GM12878 (cell line): ENCODE data around the gene HCAR2. TPM values are rescaled to one million over a fixed set of nuclear protein-coding genes. Genes with fewer than 3 reads are reported as not detected.

ENCODE experiments used
- ATAC-seq: fragments of 200-7000 bp; cut with Tn5 transposase; 3 replicates; pipeline ENCODE4 v1.9.1; 2020; ENCODE audit warnings: mild to moderate bottlenecking, moderate library complexity
- BruUV-seq: library from RNA; stranded (reverse); fragments of 400-500 nt; replicated peaks from 2 replicates; lab custom pipeline; 2021; lab: Mats Ljungman, UMichigan
- CTCF ChIA-PET: fragments of 300-600 bp; sonication (Branson Sonifier 250); formaldehyde crosslinking; extraction: SDS; loops from one replicate; lab custom pipeline; 2021; ENCODE audit warnings: inconsistent platforms; lab: Yijun Ruan, JAX
- POLR2A ChIA-PET: fragments of 350-600 bp; formaldehyde crosslinking; extraction: SDS; loops from one replicate; lab custom pipeline; 2021; ENCODE audit warnings: inconsistent platforms; lab: Charles Lee
- RAD21 ChIA-PET: fragments of 300-600 bp; sonication (Branson Sonifier 250); formaldehyde crosslinking; loops from one replicate; lab custom pipeline; 2023; ENCODE audit warnings: antibody characterized with exemption; ENCODE audit not compliant: unreplicated experiment; lab: Charles Lee
- SMC1A ChIA-PET: fragments of 300-600 bp; sonication (Branson Sonifier 250); formaldehyde crosslinking; loops from one replicate; lab custom pipeline; 2023; ENCODE audit not compliant: unreplicated experiment, uncharacterized antibody; lab: Charles Lee
- DNase-seq: peaks from one replicate; pipeline ENCODE4 v3.0.0-alpha.2; 2011; ENCODE audit warnings: low read depth, low spot score
- FAIRE-seq: peaks from 3 replicates; lab custom pipeline; 2011; peaks lifted over from hg19 to GRCh38; lab: Jason Lieb, UNC
- H2AFZ ChIP-seq: 2 replicates; pipeline ENCODE4 v1.6.0; 2011; ENCODE audit warnings: low read depth, low read length, control low read depth; ENCODE audit not compliant: control insufficient read depth
- H3K27ac ChIP-seq: 2 replicates; pipeline ENCODE4 v1.5.1; 2011; ENCODE audit warnings: control low read depth; ENCODE audit not compliant: control insufficient read depth, insufficient read depth
- H3K27me3 ChIP-seq, 2 experiments: replicated peaks in 1 of 2; 2 replicates each; pipeline versions ENCODE4 v1.6.0 to v1.6.1; 2011; ENCODE audit warnings: low read length in 1 of 2; ENCODE audit not compliant: control insufficient read depth in 2 of 2, insufficient read depth in 2 of 2
- H3K36me3 ChIP-seq, 2 experiments: 2 replicates each; pipeline ENCODE4 v1.5.1; 2011; ENCODE audit warnings: low read length in 1 of 2; ENCODE audit not compliant: control insufficient read depth in 2 of 2, insufficient read depth in 2 of 2
- H3K4me1 ChIP-seq: 2 replicates; pipeline ENCODE4 v1.6.1; 2011; ENCODE audit warnings: mild to moderate bottlenecking, low read length, moderate library complexity, mixed read lengths; ENCODE audit not compliant: control insufficient read depth, insufficient read depth
- H3K4me2 ChIP-seq: 2 replicates; pipeline ENCODE4 v1.6.0; 2011; ENCODE audit warnings: control low read depth; ENCODE audit not compliant: control insufficient read depth, insufficient read depth
- H3K4me3 ChIP-seq: fragments of 200-600 bp; sonication (generic); 2 replicates; pipeline ENCODE4 v1.5.1; 2016
- H3K79me2 ChIP-seq: 2 replicates; pipeline ENCODE4 v1.6.0; 2011; ENCODE audit warnings: low read length; ENCODE audit not compliant: control insufficient read depth, insufficient read depth
- H3K9ac ChIP-seq: 2 replicates; pipeline ENCODE4 v1.8.0; 2011; ENCODE audit warnings: low read length, control low read depth, mixed read lengths; ENCODE audit not compliant: control insufficient read depth, insufficient read depth
- H3K9me3 ChIP-seq: replicated peaks from 3 replicates; pipeline ENCODE4 v1.5.1; 2011; ENCODE audit warnings: mild to moderate bottlenecking, low read length; ENCODE audit not compliant: control insufficient read depth, insufficient read depth
- H4K20me1 ChIP-seq: 2 replicates; pipeline ENCODE4 v1.6.0; 2011; ENCODE audit not compliant: control insufficient read depth, insufficient read depth
- ASH2L ChIP-seq: fragments of 300-600, 200-600 bp; sonication (generic); IDR thresholded peaks from 2 replicates; pipeline ENCODE4 v1.6.1; 2017; ENCODE audit warnings: low read depth, mild to moderate bottlenecking, borderline replicate concordance
- CHD4 ChIP-seq: fragments of 200-600 bp; sonication (generic); IDR thresholded peaks from 2 replicates; pipeline ENCODE4 v1.6.1; 2016; ENCODE audit warnings: mild to moderate bottlenecking
- MTA3 ChIP-seq: IDR thresholded peaks from 2 replicates; pipeline ENCODE4 v1.6.1; 2012; ENCODE audit warnings: low read length, inconsistent platforms, borderline replicate concordance
- SMAD5 ChIP-seq: IDR thresholded peaks from 2 replicates; pipeline ENCODE4 v1.6.1; 2016; ENCODE audit warnings: antibody characterized with exemption, low read depth
- SREBF2 ChIP-seq: IDR thresholded peaks from 2 replicates; pipeline ENCODE4 v1.6.1; 2012; ENCODE audit warnings: mild to moderate bottlenecking, low read length
- WGBS: methylation state at CpG from one replicate; pipeline ENCODE4 v1.1.6; 2016; ENCODE audit warnings: low lambda C conversion rate; ENCODE audit not compliant: insufficient replicate concordance, insufficient coverage; ENCODE audit errors: missing lambda C conversion rate; 5-methylcytosine and 5-hydroxymethylcytosine counted together
- in situ Hi-C: fragments of 300-500 bp; cut with MboI; formaldehyde crosslinking; loops from 9 replicates; pipeline ENCODE4 v1.14.3; 2018; ENCODE audit warnings: mixed read lengths
- intact Hi-C: fragments of 100-400 bp; cut with micrococcal nuclease; formaldehyde crosslinking; loops from one replicate; pipeline ENCODE4 v1.14.2; 2022; ENCODE audit not compliant: unreplicated experiment
- polyA plus RNA-seq, 11 experiments: library from polyadenylated mRNA; depleted of rRNA in 4 of 11; unstranded in 6 of 11; stranded (reverse) in 5 of 11; fragments of >200 nt; fragmentation: Nextera tagmentation in 4 of 11; fragmentation: Illumina TruSeq in 1 of 11; extraction: Ambion mirVana in 4 of 11; extraction: Trizol in 1 of 11; gene quantifications; 1 replicate in 1 of 11; 2 replicates in 10 of 11; pipeline versions ENCODE4 v1.2.1 to v1.2.3, GENCODE V29; 2011 to 2016; ENCODE audit warnings: inconsistent platforms in 2 of 11, missing spikeins in 2 of 11, low read depth in 1 of 11
- total RNA-seq, 4 experiments: library from RNA; depleted of rRNA in 3 of 4; stranded (reverse); fragments of >200 nt in 3 of 4; fragmentation: Illumina TruSeq in 1 of 4; extraction: Trizol in 1 of 4; gene quantifications; 2 replicates each; pipeline versions ENCODE4 v1.2.1 to v1.2.3, GENCODE V29; 2013 to 2021
- TF ChIP-seq, protein P1 (sequence below): fragments of 450-650 bp; formaldehyde crosslinking; IDR thresholded peaks from 2 replicates; pipeline ENCODE4 v1.4.0; 2022; ENCODE audit warnings: mild to moderate bottlenecking, moderate library complexity
- TF ChIP-seq, protein P2 (sequence below): fragments of 450-650 bp; IDR thresholded peaks from 2 replicates; pipeline ENCODE4 v1.6.1; 2014; ENCODE audit warnings: mild to moderate bottlenecking
- TF ChIP-seq, protein P3 (sequence below): fragments of 450-650 bp; conservative IDR thresholded peaks from 2 replicates; pipeline ENCODE4 v1.6.1; 2017; ENCODE audit warnings: mild to moderate bottlenecking, moderate library complexity
- TF ChIP-seq, protein P4 (sequence below): IDR thresholded peaks from 2 replicates; pipeline ENCODE4 v1.6.1; 2011; ENCODE audit warnings: borderline replicate concordance, low read depth, mild to moderate bottlenecking, moderate library complexity, low read length; ENCODE audit not compliant: insufficient read depth, poor library complexity, severe bottlenecking

HCAR2 gene
- total and polyA plus RNA-seq, 10 of the 15 experiments (the other 5 are each of a cell fraction or from before 2014, with no cell fraction given), result 0.19 to 0.66 (median 0.35) TPM

DNA sequence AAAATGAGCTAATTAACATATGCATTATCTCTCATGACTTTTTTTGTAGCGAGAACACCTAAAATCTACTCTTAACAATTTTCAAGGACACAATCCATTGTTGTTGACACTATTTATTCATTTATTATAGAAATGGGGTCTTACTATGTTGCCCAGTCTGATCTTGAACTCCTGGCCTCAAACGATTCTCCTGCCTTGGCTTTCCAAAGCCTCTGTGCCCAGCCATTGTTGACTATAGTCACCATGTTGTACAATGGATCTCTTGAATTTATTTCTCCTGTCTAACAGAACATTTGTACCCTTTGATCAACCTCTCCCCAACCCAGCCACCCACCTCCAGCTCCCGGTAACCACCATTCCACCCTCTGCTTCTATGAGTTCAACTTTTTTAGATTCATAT is 41.2 kb downstream of the HCAR2 start (continued):
- TF ChIP-seq, protein P1, sequence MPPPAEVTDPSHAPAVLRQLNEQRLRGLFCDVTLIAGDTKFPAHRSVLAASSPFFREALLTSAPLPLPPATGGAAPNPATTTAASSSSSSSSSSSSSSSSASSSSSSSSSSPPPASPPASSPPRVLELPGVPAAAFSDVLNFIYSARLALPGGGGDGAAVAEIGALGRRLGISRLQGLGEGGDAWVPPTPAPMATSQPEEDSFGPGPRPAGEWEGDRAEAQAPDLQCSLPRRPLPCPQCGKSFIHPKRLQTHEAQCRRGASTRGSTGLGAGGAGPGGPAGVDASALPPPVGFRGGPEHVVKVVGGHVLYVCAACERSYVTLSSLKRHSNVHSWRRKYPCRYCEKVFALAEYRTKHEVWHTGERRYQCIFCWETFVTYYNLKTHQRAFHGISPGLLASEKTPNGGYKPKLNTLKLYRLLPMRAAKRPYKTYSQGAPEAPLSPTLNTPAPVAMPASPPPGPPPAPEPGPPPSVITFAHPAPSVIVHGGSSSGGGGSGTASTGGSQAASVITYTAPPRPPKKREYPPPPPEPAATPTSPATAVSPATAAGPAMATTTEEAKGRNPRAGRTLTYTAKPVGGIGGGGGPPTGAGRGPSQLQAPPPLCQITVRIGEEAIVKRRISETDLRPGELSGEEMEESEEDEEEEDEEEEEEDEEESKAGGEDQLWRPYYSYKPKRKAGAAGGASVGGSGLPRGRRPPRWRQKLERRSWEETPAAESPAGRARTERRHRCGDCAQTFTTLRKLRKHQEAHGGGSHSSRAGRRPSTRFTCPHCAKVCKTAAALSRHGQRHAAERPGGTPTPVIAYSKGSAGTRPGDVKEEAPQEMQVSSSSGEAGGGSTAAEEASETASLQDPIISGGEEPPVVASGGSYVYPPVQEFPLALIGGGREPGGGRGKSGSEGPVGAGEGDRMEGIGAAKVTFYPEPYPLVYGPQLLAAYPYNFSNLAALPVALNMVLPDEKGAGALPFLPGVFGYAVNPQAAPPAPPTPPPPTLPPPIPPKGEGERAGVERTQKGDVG (CRISPR knock-in tag), result no peak
- no peak for TF ChIP-seq SREBF2
- TF ChIP-seq, protein P2, sequence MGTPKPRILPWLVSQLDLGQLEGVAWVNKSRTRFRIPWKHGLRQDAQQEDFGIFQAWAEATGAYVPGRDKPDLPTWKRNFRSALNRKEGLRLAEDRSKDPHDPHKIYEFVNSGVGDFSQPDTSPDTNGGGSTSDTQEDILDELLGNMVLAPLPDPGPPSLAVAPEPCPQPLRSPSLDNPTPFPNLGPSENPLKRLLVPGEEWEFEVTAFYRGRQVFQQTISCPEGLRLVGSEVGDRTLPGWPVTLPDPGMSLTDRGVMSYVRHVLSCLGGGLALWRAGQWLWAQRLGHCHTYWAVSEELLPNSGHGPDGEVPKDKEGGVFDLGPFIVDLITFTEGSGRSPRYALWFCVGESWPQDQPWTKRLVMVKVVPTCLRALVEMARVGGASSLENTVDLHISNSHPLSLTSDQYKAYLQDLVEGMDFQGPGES, result no peak

DNA sequence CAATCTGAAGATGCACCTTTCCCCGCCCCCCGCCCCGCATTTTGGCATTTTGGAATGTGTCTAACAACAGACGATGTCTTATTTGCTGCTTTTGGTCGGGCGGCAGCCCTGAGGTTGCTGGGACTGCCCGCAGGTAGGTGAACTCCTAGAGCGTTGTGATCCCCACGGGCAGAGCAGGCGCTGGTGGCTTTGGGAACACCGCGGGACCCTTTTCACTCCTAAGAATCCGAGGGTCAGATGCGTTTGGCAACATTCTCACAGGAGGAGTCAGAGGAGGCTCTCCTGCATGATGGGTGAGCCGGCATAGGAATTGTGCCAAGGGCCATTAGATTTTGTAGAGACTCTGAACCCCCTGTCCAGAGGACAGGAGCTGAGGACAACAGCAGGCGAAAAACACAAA is 41.9 kb downstream of the HCAR2 start:
- intact Hi-C loops (no loop called here), in situ Hi-C loops (no loop called here)
- DNase-seq (no peak), ATAC-seq (no peak), FAIRE-seq (no peak)
- no peaks in the 10 kb centered on the region for H3K27me3 ChIP-seq
- ChIA-PET POLR2A (no interaction called here), RAD21 (no interaction called here), SMC1A (no interaction called here), CTCF (no interaction called here)
- H3K9ac ChIP-seq, result no peak overlapping the region
- H3K4me1 ChIP-seq, result peaks cover 4% of the 10 kb centered on the region; the same call in 1 of the 2 replicates
- no TSS peak for BruUV-seq
- H3K9me3 ChIP-seq, result no peaks in the 10 kb centered on the region
- no peak overlapping the region for H3K4me3 ChIP-seq
- H2AFZ ChIP-seq, result no peak overlapping the region
- no peak overlapping the region for H3K27ac ChIP-seq
- WGBS, result 90% methylated on average over 16 of the region's 16 CpGs
- no peak overlapping the region for H3K4me2 ChIP-seq
- no peaks in the 10 kb centered on the region for H3K79me2 ChIP-seq
- no peaks in the 10 kb centered on the region for H3K36me3 ChIP-seq
- no peaks in the 10 kb centered on the region for H4K20me1 ChIP-seq
- TF ChIP-seq SMAD5 (no peak), ASH2L (no peak), MTA3 (no peak), CHD4 (no peak)
- TF ChIP-seq, protein P3, sequence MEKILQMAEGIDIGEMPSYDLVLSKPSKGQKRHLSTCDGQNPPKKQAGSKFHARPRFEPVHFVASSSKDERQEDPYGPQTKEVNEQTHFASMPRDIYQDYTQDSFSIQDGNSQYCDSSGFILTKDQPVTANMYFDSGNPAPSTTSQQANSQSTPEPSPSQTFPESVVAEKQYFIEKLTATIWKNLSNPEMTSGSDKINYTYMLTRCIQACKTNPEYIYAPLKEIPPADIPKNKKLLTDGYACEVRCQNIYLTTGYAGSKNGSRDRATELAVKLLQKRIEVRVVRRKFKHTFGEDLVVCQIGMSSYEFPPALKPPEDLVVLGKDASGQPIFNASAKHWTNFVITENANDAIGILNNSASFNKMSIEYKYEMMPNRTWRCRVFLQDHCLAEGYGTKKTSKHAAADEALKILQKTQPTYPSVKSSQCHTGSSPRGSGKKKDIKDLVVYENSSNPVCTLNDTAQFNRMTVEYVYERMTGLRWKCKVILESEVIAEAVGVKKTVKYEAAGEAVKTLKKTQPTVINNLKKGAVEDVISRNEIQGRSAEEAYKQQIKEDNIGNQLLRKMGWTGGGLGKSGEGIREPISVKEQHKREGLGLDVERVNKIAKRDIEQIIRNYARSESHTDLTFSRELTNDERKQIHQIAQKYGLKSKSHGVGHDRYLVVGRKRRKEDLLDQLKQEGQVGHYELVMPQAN, result no peak
- TF ChIP-seq, protein P4, sequence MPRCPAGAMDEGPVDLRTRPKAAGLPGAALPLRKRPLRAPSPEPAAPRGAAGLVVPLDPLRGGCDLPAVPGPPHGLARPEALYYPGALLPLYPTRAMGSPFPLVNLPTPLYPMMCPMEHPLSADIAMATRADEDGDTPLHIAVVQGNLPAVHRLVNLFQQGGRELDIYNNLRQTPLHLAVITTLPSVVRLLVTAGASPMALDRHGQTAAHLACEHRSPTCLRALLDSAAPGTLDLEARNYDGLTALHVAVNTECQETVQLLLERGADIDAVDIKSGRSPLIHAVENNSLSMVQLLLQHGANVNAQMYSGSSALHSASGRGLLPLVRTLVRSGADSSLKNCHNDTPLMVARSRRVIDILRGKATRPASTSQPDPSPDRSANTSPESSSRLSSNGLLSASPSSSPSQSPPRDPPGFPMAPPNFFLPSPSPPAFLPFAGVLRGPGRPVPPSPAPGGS, result no peak
- TF ChIP-seq, all 136 proteins: peak for 0
